SK-N-SH treated with all-trans-retinoic acid at 6 μM for 48 hours (cell line): ENCODE results near the gene TKT.

Source experiments
- PATZ1 ChIP-seq: fragments of 250-450 bp; sonication (Bioruptor Pico); IDR thresholded peaks from 2 replicates; pipeline ENCODE4 v1.8.0; 2020; ENCODE audit warnings: mild to moderate bottlenecking, moderate library complexity, borderline replicate concordance
- TCF4 ChIP-seq: fragments of 250-450 bp; sonication (Bioruptor Pico); IDR thresholded peaks from 2 replicates; pipeline ENCODE4 v1.8.0; 2021; ENCODE audit warnings: mild to moderate bottlenecking, moderate library complexity, borderline replicate concordance

GRCh38 chr3:53250881-53251605, 4.8 kb downstream of the TKT start:
- TF ChIP-seq PATZ1: no peak
- no peak for TF ChIP-seq TCF4 (CRISPR knock-in tag)
